ENCODE data around the gene PHF20. TPM values are rescaled to one million over a fixed set of nuclear protein-coding genes. Genes with fewer than 3 reads are reported as not detected.

PHF20 gene
- total and polyA plus RNA-seq, 5 donors from 2014 or later: 87.3 to 159 (median 102) TPM

- Histone ChIP-seq H3K4me3 (ENCODE audit: low read depth, low read length) (no peak overlapping the region), H3K9me3 (ENCODE audit: control insufficient read depth in 2 of 2, low read length in 2 of 2) (no peaks in the 10 kb centered on the region), H3K36me3 (ENCODE audit: control insufficient read depth, insufficient read depth, low read length) (no peaks in the 10 kb centered on the region), H3K27me3 (ENCODE audit: control insufficient read depth, insufficient read depth, low read length) (peaks cover 2% of the 10 kb centered on the region), H3K27ac (ENCODE audit: insufficient read depth, low read length, poor library complexity, severe bottlenecking) (no peak overlapping the region), H3K4me1 (ENCODE audit: control insufficient read depth, insufficient read depth, low read length, poor library complexity, severe bottlenecking) (no peaks in the 10 kb centered on the region)
- Mint-ChIP-seq H3K27me3 (peaks cover 4% of the 10 kb centered on the region), H3K36me3 (no peaks in the 10 kb centered on the region), H3K9me3 (peaks cover 0 to 2% (median 0%) of the 10 kb centered on the region in 7 donors), H3K4me3 (no peak overlapping the region), H3K27ac (no peak overlapping the region), H3K4me1 (no peaks in the 10 kb centered on the region)
- ATAC-seq (ENCODE audit: low read depth in 2 of 2) (no peak), DNase-seq (no peak)
Observed at GRCh38 chr20:35971981-35972380, 200.2 kb downstream of the PHF20 start.

- Histone ChIP-seq H3K9me3 (ENCODE audit: control insufficient read depth in 2 of 2, low read length in 2 of 2) (no peaks in the 10 kb centered on the region), H3K4me1 (ENCODE audit: control insufficient read depth, insufficient read depth, low read length, poor library complexity, severe bottlenecking) (no peaks in the 10 kb centered on the region), H3K27me3 (ENCODE audit: control insufficient read depth, insufficient read depth, low read length) (peaks cover 2% of the 10 kb centered on the region), H3K27ac (ENCODE audit: insufficient read depth, low read length, poor library complexity, severe bottlenecking) (no peak overlapping the region), H3K36me3 (ENCODE audit: control insufficient read depth, insufficient read depth, low read length) (no peaks in the 10 kb centered on the region), H3K4me3 (ENCODE audit: low read depth, low read length) (no peak overlapping the region)
- Mint-ChIP-seq H3K4me1 (no peaks in the 10 kb centered on the region), H3K4me3 (no peak overlapping the region), H3K27ac (no peak overlapping the region), H3K9me3 (peaks cover 0 to 2% (median 0%) of the 10 kb centered on the region in 7 donors), H3K27me3 (peaks cover 4% of the 10 kb centered on the region), H3K36me3 (no peaks in the 10 kb centered on the region)
- DNase-seq: no peak
- ATAC-seq (ENCODE audit: low read depth in 2 of 2): no peak
Observed at GRCh38 chr20:35972462-35972861, 200.6 kb downstream of the PHF20 start.

- ATAC-seq (ENCODE audit: low read depth in 2 of 2): no peak
- H3K36me3 Mint-ChIP-seq: no peaks in the 10 kb centered on the region
- no peak overlapping the region for H3K27ac ChIP-seq (ENCODE audit: insufficient read depth, low read length, poor library complexity, severe bottlenecking)
Observed at GRCh38 chr20:35974256-35974655, 202.4 kb downstream of the PHF20 start.

GRCh38 chr20:35975576-35976373 lies 204.0 kb downstream of the PHF20 start:
- no peaks in the 10 kb centered on the region for H3K36me3 Mint-ChIP-seq
- Histone ChIP-seq H3K4me1 (ENCODE audit: control insufficient read depth, insufficient read depth, low read length, poor library complexity, severe bottlenecking) (no peaks in the 10 kb centered on the region), H3K36me3 (ENCODE audit: control insufficient read depth, insufficient read depth, low read length) (no peaks in the 10 kb centered on the region), H3K27ac (ENCODE audit: insufficient read depth, low read length, poor library complexity, severe bottlenecking) (no peak overlapping the region), H3K27me3 (ENCODE audit: control insufficient read depth, insufficient read depth, low read length) (no peaks in the 10 kb centered on the region), H3K9me3 (ENCODE audit: control insufficient read depth in 2 of 2, low read length in 2 of 2) (no peaks in the 10 kb centered on the region), H3K4me3 (ENCODE audit: low read depth, low read length) (no peak overlapping the region)
- no peaks in the 10 kb centered on the region for H3K4me1 Mint-ChIP-seq
- no peaks in the 10 kb centered on the region for H3K9me3 Mint-ChIP-seq
- no peaks in the 10 kb centered on the region for H3K27me3 Mint-ChIP-seq
- DNase-seq (no peak), ATAC-seq (ENCODE audit: low read depth in 2 of 2) (no peak)
- no peak overlapping the region for H3K27ac Mint-ChIP-seq
- H3K4me3 Mint-ChIP-seq: no peak overlapping the region

More at GRCh38 chr20:35974256-35974655, 202.4 kb downstream of the PHF20 start:
- Mint-ChIP-seq H3K27me3 (no peaks in the 10 kb centered on the region), H3K4me1 (no peaks in the 10 kb centered on the region), H3K27ac (no peak overlapping the region), H3K4me3 (no peak overlapping the region), H3K9me3 (peaks cover 0 to 2% (median 0%) of the 10 kb centered on the region in 7 donors)
- Histone ChIP-seq H3K4me1 (ENCODE audit: control insufficient read depth, insufficient read depth, low read length, poor library complexity, severe bottlenecking) (no peaks in the 10 kb centered on the region), H3K36me3 (ENCODE audit: control insufficient read depth, insufficient read depth, low read length) (no peaks in the 10 kb centered on the region), H3K4me3 (ENCODE audit: low read depth, low read length) (no peak overlapping the region), H3K9me3 (ENCODE audit: control insufficient read depth in 2 of 2, low read length in 2 of 2) (no peaks in the 10 kb centered on the region), H3K27me3 (ENCODE audit: control insufficient read depth, insufficient read depth, low read length) (peaks cover 2% of the 10 kb centered on the region)
- DNase-seq: no peak

- no peaks in the 10 kb centered on the region for H3K9me3 ChIP-seq (ENCODE audit: control insufficient read depth in 2 of 2, low read length in 2 of 2)
- no peaks in the 10 kb centered on the region for H3K36me3 ChIP-seq (ENCODE audit: control insufficient read depth, insufficient read depth, low read length)
- no peak for DNase-seq
- H3K9me3 Mint-ChIP-seq: no peaks in the 10 kb centered on the region
- H3K4me3 ChIP-seq (ENCODE audit: low read depth, low read length): no peak overlapping the region
- no peaks in the 10 kb centered on the region for H3K27me3 ChIP-seq (ENCODE audit: control insufficient read depth, insufficient read depth, low read length)
- no peak for ATAC-seq (ENCODE audit: low read depth in 2 of 2)
- H3K36me3 Mint-ChIP-seq: no peaks in the 10 kb centered on the region
- H3K4me1 Mint-ChIP-seq: no peaks in the 10 kb centered on the region
- no peak overlapping the region for H3K27ac Mint-ChIP-seq
- peaks cover 5% of the 10 kb centered on the region for H3K27me3 Mint-ChIP-seq
- H3K4me3 Mint-ChIP-seq: no peak overlapping the region
- no peak overlapping the region for H3K27ac ChIP-seq (ENCODE audit: insufficient read depth, low read length, poor library complexity, severe bottlenecking)
- no peaks in the 10 kb centered on the region for H3K4me1 ChIP-seq (ENCODE audit: control insufficient read depth, insufficient read depth, low read length, poor library complexity, severe bottlenecking)
Observed at GRCh38 chr20:35978041-35978513, 206.3 kb downstream of the PHF20 start.

GRCh38 chr20:35979544-35979943 lies 207.7 kb downstream of the PHF20 start:
- H3K36me3 Mint-ChIP-seq: no peaks in the 10 kb centered on the region
- no peak overlapping the region for H3K27ac Mint-ChIP-seq
- no peak overlapping the region for H3K4me3 Mint-ChIP-seq
- DNase-seq: no peak
- ATAC-seq (ENCODE audit: low read depth in 2 of 2): no peak
- Histone ChIP-seq H3K36me3 (ENCODE audit: control insufficient read depth, insufficient read depth, low read length) (no peaks in the 10 kb centered on the region), H3K27ac (ENCODE audit: insufficient read depth, low read length, poor library complexity, severe bottlenecking) (no peak overlapping the region), H3K4me3 (ENCODE audit: low read depth, low read length) (no peak overlapping the region), H3K9me3 (ENCODE audit: control insufficient read depth in 2 of 2, low read length in 2 of 2) (no peaks in the 10 kb centered on the region), H3K27me3 (ENCODE audit: control insufficient read depth, insufficient read depth, low read length) (no peaks in the 10 kb centered on the region), H3K4me1 (ENCODE audit: control insufficient read depth, insufficient read depth, low read length, poor library complexity, severe bottlenecking) (no peaks in the 10 kb centered on the region)
- H3K27me3 Mint-ChIP-seq: peaks cover 9% of the 10 kb centered on the region
- H3K9me3 Mint-ChIP-seq: no peaks in the 10 kb centered on the region
- no peaks in the 10 kb centered on the region for H3K4me1 Mint-ChIP-seq

- no peaks in the 10 kb centered on the region for H3K4me1 ChIP-seq (ENCODE audit: control insufficient read depth, insufficient read depth, low read length, poor library complexity, severe bottlenecking)
- Mint-ChIP-seq H3K4me1 (no peaks in the 10 kb centered on the region), H3K9me3 (no peaks in the 10 kb centered on the region), H3K27ac (no peak overlapping the region), H3K36me3 (no peaks in the 10 kb centered on the region), H3K4me3 (no peak overlapping the region), H3K27me3 (peaks cover 21% of the 10 kb centered on the region)
- H3K27ac ChIP-seq (ENCODE audit: insufficient read depth, low read length, poor library complexity, severe bottlenecking): no peak overlapping the region
- H3K4me3 ChIP-seq (ENCODE audit: low read depth, low read length): no peak overlapping the region
- DNase-seq: no peak
- no peaks in the 10 kb centered on the region for H3K36me3 ChIP-seq (ENCODE audit: control insufficient read depth, insufficient read depth, low read length)
- no peak for ATAC-seq (ENCODE audit: low read depth in 2 of 2)
- no peaks in the 10 kb centered on the region for H3K9me3 ChIP-seq (ENCODE audit: control insufficient read depth in 2 of 2, low read length in 2 of 2)
- H3K27me3 ChIP-seq (ENCODE audit: control insufficient read depth, insufficient read depth, low read length): no peaks in the 10 kb centered on the region
Observed at GRCh38 chr20:35981969-35982368, 210.2 kb downstream of the PHF20 start.

- Mint-ChIP-seq H3K27ac (no peak overlapping the region), H3K4me3 (no peak overlapping the region), H3K9me3 (no peaks in the 10 kb centered on the region), H3K36me3 (no peaks in the 10 kb centered on the region), H3K4me1 (no peaks in the 10 kb centered on the region), H3K27me3 (peaks cover 33% of the 10 kb centered on the region)
- Histone ChIP-seq H3K36me3 (ENCODE audit: control insufficient read depth, insufficient read depth, low read length) (no peaks in the 10 kb centered on the region), H3K4me3 (ENCODE audit: low read depth, low read length) (no peak overlapping the region), H3K4me1 (ENCODE audit: control insufficient read depth, insufficient read depth, low read length, poor library complexity, severe bottlenecking) (no peaks in the 10 kb centered on the region), H3K27me3 (ENCODE audit: control insufficient read depth, insufficient read depth, low read length) (no peaks in the 10 kb centered on the region), H3K27ac (ENCODE audit: insufficient read depth, low read length, poor library complexity, severe bottlenecking) (no peak overlapping the region), H3K9me3 (ENCODE audit: control insufficient read depth in 2 of 2, low read length in 2 of 2) (no peaks in the 10 kb centered on the region)
- DNase-seq (no peak), ATAC-seq (ENCODE audit: low read depth in 2 of 2) (no peak)
Observed at GRCh38 chr20:35984382-35984781, 212.6 kb downstream of the PHF20 start.
